Suprapubic skin (tissue), 4 donors: ENCODE measurements around the gene NUDT4. TPM values are rescaled to one million over a fixed set of nuclear protein-coding genes. Genes with fewer than 3 reads are reported as not detected.

Experiments used
- DNase-seq, 2 donors: peaks; one replicate each; pipeline ENCODE4 v3.0.0-alpha.2; 2019; ENCODE audit warnings: low spot score in 2 of 2
- H3K27ac ChIP-seq: fragments of 200-600 bp; sonication (generic); one replicate; pipeline ENCODE4 v1.5.1; 2019
- H3K27me3 ChIP-seq: fragments of 200-600 bp; sonication (generic); one replicate; pipeline ENCODE4 v1.5.1; 2019
- H3K36me3 ChIP-seq: fragments of 200-600 bp; sonication (generic); one replicate; pipeline ENCODE4 v1.5.1; 2019
- H3K4me1 ChIP-seq: fragments of 200-600 bp; sonication (generic); one replicate; pipeline ENCODE4 v1.5.1; 2019
- H3K4me3 ChIP-seq: fragments of 200-600 bp; sonication (generic); one replicate; pipeline ENCODE4 v1.5.1; 2019; ENCODE audit warnings: mild to moderate bottlenecking
- H3K9me3 ChIP-seq: fragments of 200-600 bp; sonication (generic); one replicate; pipeline ENCODE4 v1.5.1; 2019
- CTCF ChIP-seq, 2 donors: fragments of 200-600 bp in 1 of 2; fragments of 450-650 bp in 1 of 2; sonication (generic) in 1 of 2; IDR thresholded peaks; one replicate each; pipeline ENCODE4 v1.5.1; 2016 to 2019; ENCODE audit warnings: antibody characterized with exemption in 2 of 2, mild to moderate bottlenecking in 1 of 2, moderate library complexity in 1 of 2
- EP300 ChIP-seq: sonication (generic); formaldehyde crosslinking; IDR thresholded peaks from one replicate; pipeline ENCODE4 v1.6.1; 2017; ENCODE audit warnings: antibody characterized with exemption
- POLR2A ChIP-seq, 2 donors: fragments of 450-650 bp; IDR thresholded peaks; one replicate each; pipeline ENCODE4 v1.6.1; 2017; ENCODE audit warnings: antibody characterized with exemption in 2 of 2, mild to moderate bottlenecking in 2 of 2, moderate library complexity in 2 of 2
- POLR2AphosphoS5 ChIP-seq, 3 donors: sonication (generic); formaldehyde crosslinking; IDR thresholded peaks; one replicate each; pipeline ENCODE4 v1.6.1; 2017; ENCODE audit warnings: antibody characterized with exemption in 3 of 3
- WGBS: methylation state at CpG from one replicate; pipeline ENCODE4 v1.1.5; 2018; 5-methylcytosine and 5-hydroxymethylcytosine counted together
- total RNA-seq, 4 donors: library from RNA; depleted of rRNA; stranded (reverse); fragments of >200 nt; gene quantifications; one replicate each; pipeline ENCODE4 v1.1.0, GENCODE V29; 2016

NUDT4 gene
- total RNA-seq, 4 donors from 2014 or later, result 27.1 to 46.7 (median 34.5) TPM

- H3K27ac ChIP-seq, result no peak overlapping the region
- TF ChIP-seq CTCF (IDR thresholded peaks at IDR 0.05) (no peak), EP300 (no peak), POLR2A (IDR thresholded peaks at IDR 0.05) (no peak), POLR2AphosphoS5 (IDR thresholded peaks at IDR 0.05) (no peak)
- 58% methylated on average over 2 of the region's 2 CpGs for WGBS
Measured at GRCh38 chr12:93456077-93456476, 78.4 kb downstream of the NUDT4 start.

More at GRCh38 chr12:93456077-93456476, 78.4 kb downstream of the NUDT4 start:
- no peak overlapping the region for H3K4me3 ChIP-seq
- no peaks in the 10 kb centered on the region for H3K9me3 ChIP-seq
- no peaks in the 10 kb centered on the region for H3K36me3 ChIP-seq
- H3K4me1 ChIP-seq, result no peaks in the 10 kb centered on the region
- no peaks in the 10 kb centered on the region for H3K27me3 ChIP-seq
- no peak for DNase-seq

Other genes starting within 250 kb of the NUDT4 start
- gene UBE2N, start 64.0 kb downstream of the NUDT4 start, total RNA-seq, result 10 to 100 TPM; 23.1 to 71.3 (median 54.3) TPM
- gene MRPL42, start 89.6 kb downstream of the NUDT4 start, total RNA-seq, result 10 to 100 TPM; 49.1 to 52.1 (median 50.8) TPM
- 10 to 100 TPM in 2 of 4 donors, 1 to 10 TPM in 2; 6.6 to 16.7 (median 10.2) TPM for gene SOCS2, start 194.8 kb downstream of the NUDT4 start, total RNA-seq